Ascending aorta (tissue), 2 donors: ENCODE data around the gene EFR3B. TPM values are rescaled to one million over a fixed set of nuclear protein-coding genes. Genes with fewer than 3 reads are reported as not detected.

Experiments
- DNase-seq, 2 donors: peaks; one replicate each; pipeline ENCODE4 v3.0.0-alpha.2; 2019; ENCODE audit warnings: low spot score in 2 of 2
- H3K27ac ChIP-seq, 2 donors: fragments of 200-600 bp; sonication (generic); one replicate each; pipeline ENCODE4 v1.5.1; 2016 to 2017; ENCODE audit warnings: mild to moderate bottlenecking in 1 of 2
- H3K27me3 ChIP-seq: fragments of 200-600 bp; sonication (generic); one replicate; pipeline ENCODE4 v1.5.1; 2017
- H3K36me3 ChIP-seq, 2 donors: fragments of 200-600 bp; sonication (generic); one replicate each; pipeline ENCODE4 v1.5.1; 2016
- H3K4me1 ChIP-seq, 2 donors: fragments of 200-600 bp; sonication (generic); one replicate each; pipeline ENCODE4 v1.5.1; 2016 to 2017; ENCODE audit warnings: mild to moderate bottlenecking in 1 of 2
- H3K4me3 ChIP-seq, 2 donors: fragments of 200-600 bp; sonication (generic); one replicate each; pipeline ENCODE4 v1.5.1; 2016 to 2017; ENCODE audit warnings: mild to moderate bottlenecking in 1 of 2
- H3K9me3 ChIP-seq, 2 donors: fragments of 200-600 bp; sonication (generic); one replicate each; pipeline ENCODE4 v1.5.1; 2016
- intact Hi-C: fragments of 100-400 bp; cut with DNase I; formaldehyde crosslinking; loops from one replicate; pipeline ENCODE4 v1.15.1; 2023
- total RNA-seq: library from RNA; depleted of rRNA; stranded (reverse); fragments of >200 nt; gene quantifications from one replicate; pipeline ENCODE4 v1.1.0, GENCODE V29; 2016
- TF ChIP-seq, protein P1 (sequence below), 3 experiments: fragments of 200-600 bp in 2 of 3; fragments of 450-650 bp in 1 of 3; sonication (generic) in 2 of 3; IDR thresholded peaks; one replicate each; pipeline ENCODE4 v1.5.1; 2016 to 2019; ENCODE audit warnings: antibody characterized with exemption in 3 of 3, mild to moderate bottlenecking in 1 of 3, moderate library complexity in 1 of 3

The EFR3B gene
- total RNA-seq, 1 donor from 2014 or later = 0.32 TPM

DNA sequence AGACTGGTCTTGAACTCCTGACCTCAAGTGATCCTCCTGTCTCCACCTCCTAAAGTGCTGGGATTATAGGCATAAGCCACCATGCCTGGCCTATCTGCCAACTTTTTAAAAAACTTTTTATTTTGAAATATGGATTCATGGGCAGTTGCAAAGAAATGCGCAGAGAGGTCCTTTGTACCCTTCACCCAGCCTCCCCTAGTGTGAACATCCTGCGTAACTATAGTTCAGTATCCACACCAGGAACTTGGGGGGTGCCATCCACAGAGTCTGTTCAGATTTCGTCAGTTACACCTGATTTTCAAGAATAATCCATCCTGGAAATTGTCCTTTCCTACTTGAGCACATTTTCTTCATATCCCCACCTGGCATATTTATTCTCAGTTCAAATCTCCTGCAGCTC is 33.0 kb downstream of the EFR3B start:
- no peak for DNase-seq
- Histone ChIP-seq H3K27ac (no peak overlapping the region), H3K27me3 (no peaks in the 10 kb centered on the region), H3K36me3 (no peaks in the 10 kb centered on the region), H3K4me1 (peaks cover 0 to 8% of the 10 kb centered on the region in 2 donors), H3K4me3 (no peak overlapping the region), H3K9me3 (no peaks in the 10 kb centered on the region)
- intact Hi-C loops = no loop called here
- TF ChIP-seq, protein P1, sequence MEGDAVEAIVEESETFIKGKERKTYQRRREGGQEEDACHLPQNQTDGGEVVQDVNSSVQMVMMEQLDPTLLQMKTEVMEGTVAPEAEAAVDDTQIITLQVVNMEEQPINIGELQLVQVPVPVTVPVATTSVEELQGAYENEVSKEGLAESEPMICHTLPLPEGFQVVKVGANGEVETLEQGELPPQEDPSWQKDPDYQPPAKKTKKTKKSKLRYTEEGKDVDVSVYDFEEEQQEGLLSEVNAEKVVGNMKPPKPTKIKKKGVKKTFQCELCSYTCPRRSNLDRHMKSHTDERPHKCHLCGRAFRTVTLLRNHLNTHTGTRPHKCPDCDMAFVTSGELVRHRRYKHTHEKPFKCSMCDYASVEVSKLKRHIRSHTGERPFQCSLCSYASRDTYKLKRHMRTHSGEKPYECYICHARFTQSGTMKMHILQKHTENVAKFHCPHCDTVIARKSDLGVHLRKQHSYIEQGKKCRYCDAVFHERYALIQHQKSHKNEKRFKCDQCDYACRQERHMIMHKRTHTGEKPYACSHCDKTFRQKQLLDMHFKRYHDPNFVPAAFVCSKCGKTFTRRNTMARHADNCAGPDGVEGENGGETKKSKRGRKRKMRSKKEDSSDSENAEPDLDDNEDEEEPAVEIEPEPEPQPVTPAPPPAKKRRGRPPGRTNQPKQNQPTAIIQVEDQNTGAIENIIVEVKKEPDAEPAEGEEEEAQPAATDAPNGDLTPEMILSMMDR (IDR thresholded peaks at IDR 0.05) = no peak

DNA sequence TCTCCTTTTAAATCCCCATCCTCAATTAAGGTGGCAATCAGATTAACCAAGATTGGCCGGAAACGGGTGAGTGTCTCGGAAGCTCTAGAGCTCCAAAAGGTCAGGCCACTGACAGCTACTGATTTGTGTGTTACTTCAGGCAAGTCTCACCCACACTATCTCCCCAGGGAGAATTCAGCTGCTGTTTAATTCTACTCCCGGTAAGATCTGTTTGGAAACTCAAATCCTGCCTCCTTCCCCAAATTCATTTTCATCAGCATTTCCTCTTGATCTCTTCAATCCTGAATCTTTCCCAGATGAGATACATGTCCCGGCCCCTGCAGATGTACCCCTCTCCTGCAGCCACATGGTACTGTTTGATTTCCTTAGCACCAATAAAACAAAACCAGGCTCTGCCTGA is 34.9 kb downstream of the EFR3B start:
- TF ChIP-seq, protein P1 (IDR thresholded peaks at IDR 0.05) = no peak
- Histone ChIP-seq H3K4me3 (no peak overlapping the region), H3K36me3 (no peaks in the 10 kb centered on the region), H3K4me1 (peaks cover 0 to 8% of the 10 kb centered on the region in 2 donors), H3K9me3 (no peaks in the 10 kb centered on the region), H3K27ac (no peak overlapping the region), H3K27me3 (no peaks in the 10 kb centered on the region)
- intact Hi-C loops = no loop called here
- DNase-seq = no peak

DNA sequence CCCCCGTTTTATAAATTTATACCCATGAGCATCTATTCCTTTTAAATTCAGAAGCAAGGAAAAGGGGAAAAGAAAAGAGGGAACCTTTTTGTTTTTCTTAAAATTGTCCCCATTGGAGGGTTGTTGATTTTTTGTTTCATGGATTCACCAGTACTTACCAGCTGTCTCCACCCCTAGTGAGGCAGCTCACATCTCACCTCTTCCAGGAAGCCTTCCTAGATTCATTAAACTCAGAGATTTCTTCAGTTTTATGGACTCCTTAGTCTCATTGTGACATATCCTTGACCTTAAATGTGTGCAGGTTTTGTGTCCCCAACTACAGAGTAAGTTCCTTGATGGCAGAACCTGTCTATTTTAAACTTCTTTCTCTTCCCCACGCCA is 35.9 kb downstream of the EFR3B start:
- Histone ChIP-seq H3K27ac (no peak overlapping the region), H3K4me3 (no peak overlapping the region), H3K4me1 (peaks cover 0 to 8% of the 10 kb centered on the region in 2 donors), H3K9me3 (no peaks in the 10 kb centered on the region), H3K36me3 (no peaks in the 10 kb centered on the region), H3K27me3 (no peaks in the 10 kb centered on the region)
- TF ChIP-seq, protein P1 (IDR thresholded peaks at IDR 0.05) = no peak
- no peak for DNase-seq
- intact Hi-C loops = no loop called here

DNA sequence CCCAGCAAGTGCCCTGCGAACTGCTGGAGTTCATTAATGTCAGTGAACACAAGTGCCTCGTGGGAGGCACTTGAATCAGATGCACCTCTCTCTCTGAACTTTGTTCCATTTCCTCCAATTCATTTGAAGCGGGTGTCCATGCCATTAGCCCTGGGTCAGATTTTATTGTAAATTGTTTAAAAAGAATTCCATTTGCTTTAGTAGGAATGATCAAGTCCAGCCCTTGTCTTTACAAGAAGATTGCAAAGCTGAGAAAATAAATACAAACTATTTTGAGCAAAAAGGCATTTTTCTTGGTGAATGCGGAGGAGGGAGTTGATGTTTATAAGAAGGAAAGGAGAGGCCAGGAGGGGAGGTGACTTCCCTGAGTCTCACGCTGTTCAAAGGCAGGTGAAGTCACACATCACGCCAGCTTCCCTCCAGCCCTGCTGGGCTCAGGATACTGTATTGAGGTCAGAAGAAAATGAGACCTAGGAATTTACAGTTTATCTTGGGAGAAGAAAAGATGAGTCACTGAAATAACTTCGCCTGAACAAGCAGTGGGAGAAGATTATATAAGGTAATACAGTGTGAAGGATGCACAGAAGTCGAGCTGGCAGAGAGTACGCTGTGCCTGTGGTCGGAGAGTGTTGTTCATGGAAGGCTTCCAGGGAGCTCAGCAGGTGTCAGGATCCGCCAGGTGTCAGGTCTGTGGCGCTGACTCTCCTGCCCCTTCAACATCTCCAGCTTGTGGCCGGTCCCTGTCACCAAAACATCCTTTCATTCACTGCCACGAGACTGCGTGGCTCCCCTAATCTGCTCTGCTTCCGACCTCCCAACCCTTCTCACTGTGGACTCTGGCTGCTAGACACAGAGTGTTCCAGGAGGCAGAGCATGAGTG is 36.5 kb downstream of the EFR3B start:
- Histone ChIP-seq H3K27me3 (no peaks in the 10 kb centered on the region), H3K27ac (no peak overlapping the region), H3K4me1 (peaks cover 0 to 8% of the 10 kb centered on the region in 2 donors), H3K36me3 (no peaks in the 10 kb centered on the region), H3K4me3 (no peak overlapping the region), H3K9me3 (no peaks in the 10 kb centered on the region)
- intact Hi-C loops = no loop called here
- no peak for DNase-seq
- TF ChIP-seq, protein P1 (IDR thresholded peaks at IDR 0.05) = no peak

DNA sequence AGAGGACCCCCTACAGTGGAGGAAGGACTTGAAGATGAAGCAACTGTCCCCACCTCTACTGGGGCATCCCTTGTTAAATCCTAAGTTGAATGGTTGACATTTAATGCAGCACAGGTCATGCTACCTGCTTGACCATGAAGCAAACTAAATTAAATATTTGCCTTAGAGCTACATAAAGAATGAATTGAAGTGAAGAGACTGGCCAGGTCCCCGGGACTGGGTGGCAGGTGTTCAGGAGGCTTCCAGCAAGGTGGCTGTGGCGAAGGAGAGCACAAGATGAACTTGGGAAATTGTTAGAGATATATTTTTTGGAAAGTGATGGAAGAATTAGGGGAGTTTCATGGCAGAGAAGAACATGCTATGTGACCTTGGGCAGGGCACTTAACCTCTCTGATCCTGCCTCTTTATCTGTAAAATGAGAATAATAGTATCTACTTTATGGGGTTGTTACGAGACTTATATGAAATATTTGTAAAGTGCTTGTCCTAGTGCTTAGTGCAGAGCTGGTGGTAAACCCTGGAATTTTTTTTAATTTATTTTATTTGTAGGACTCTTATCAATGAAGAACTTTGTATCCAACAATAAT is 37.3 kb downstream of the EFR3B start:
- TF ChIP-seq, protein P1 (IDR thresholded peaks at IDR 0.05) = no peak
- intact Hi-C loops = no loop called here
- H3K36me3 ChIP-seq = no peaks in the 10 kb centered on the region
- no peaks in the 10 kb centered on the region for H3K9me3 ChIP-seq
- no peak for DNase-seq
- no peak overlapping the region for H3K4me3 ChIP-seq
- H3K4me1 ChIP-seq = peaks cover 0 to 8% of the 10 kb centered on the region in 2 donors
- no peaks in the 10 kb centered on the region for H3K27me3 ChIP-seq
- no peak overlapping the region for H3K27ac ChIP-seq
